OCI-LY1 (cell line): ENCODE measurements around the gene BAIAP2.

Experiments used
- H2AFZ ChIP-seq: fragments of 200-600 bp; sonication (generic), shearing (Covaris generic); 2 replicates; pipeline ENCODE4 v1.6.0; 2014; ENCODE audit warnings: antibody characterized with exemption, mild to moderate bottlenecking, low read length
- H3F3A ChIP-seq: fragments of 200-600 bp; sonication (generic), shearing (Covaris generic); 2 replicates; pipeline ENCODE4 v1.6.0; 2014; ENCODE audit warnings: mild to moderate bottlenecking, antibody characterized with exemption, low read length, moderate library complexity; ENCODE audit not compliant: insufficient read depth
- H3K27ac ChIP-seq: fragments of 200-600 bp; sonication (generic); 2 replicates; pipeline ENCODE4 v1.5.1; 2014; ENCODE audit warnings: low read length, mixed run types, mild to moderate bottlenecking, low read depth; ENCODE audit not compliant: poor library complexity, severe bottlenecking
- H3K27me3 ChIP-seq: fragments of 200-600 bp; sonication (generic); 2 replicates; pipeline ENCODE4 v1.6.0; 2014; ENCODE audit warnings: antibody characterized with exemption, mild to moderate bottlenecking, low read length, moderate library complexity; ENCODE audit not compliant: insufficient read depth
- H3K36me3 ChIP-seq: fragments of 200-600 bp; sonication (generic); 2 replicates; pipeline ENCODE4 v1.6.1; 2014; ENCODE audit warnings: mild to moderate bottlenecking, antibody characterized with exemption, low read length, moderate library complexity, mixed read lengths; ENCODE audit not compliant: insufficient read depth
- H3K4me1 ChIP-seq: fragments of 200-600 bp; sonication (generic); 2 replicates; pipeline ENCODE4 v1.5.1; 2014; ENCODE audit warnings: mild to moderate bottlenecking, low read length, moderate library complexity; ENCODE audit not compliant: insufficient read depth, severe bottlenecking
- H3K4me2 ChIP-seq: fragments of 200-600 bp; sonication (generic), shearing (Covaris generic); 2 replicates; pipeline ENCODE4 v1.6.1; 2014; ENCODE audit warnings: low read length
- H3K4me3 ChIP-seq: fragments of 200-600 bp; sonication (generic); 2 replicates; pipeline ENCODE4 v1.5.1; 2014; ENCODE audit warnings: low read length, low read depth, mild to moderate bottlenecking, mixed read lengths; ENCODE audit not compliant: poor library complexity, severe bottlenecking
- H3K79me2 ChIP-seq: fragments of 200-600 bp; shearing (Covaris generic); 2 replicates; pipeline ENCODE4 v1.6.1; 2016; ENCODE audit warnings: mixed run types, low read length, mixed read lengths; ENCODE audit not compliant: insufficient read depth
- H3K9ac ChIP-seq: fragments of 200-600 bp; sonication (generic), shearing (Covaris generic); 2 replicates; pipeline ENCODE4 v1.6.1; 2014; ENCODE audit warnings: mild to moderate bottlenecking, low read length, mixed read lengths
- H3K9me2 ChIP-seq: fragments of 200-600 bp; sonication (generic), shearing (Covaris generic); 2 replicates; pipeline ENCODE4 v1.6.1; 2014; ENCODE audit warnings: low read depth, mild to moderate bottlenecking, low read length, mixed read lengths
- H3K9me3 ChIP-seq: fragments of 200-600 bp; shearing (Covaris generic); 2 replicates; pipeline ENCODE4 v1.6.1; 2014; ENCODE audit warnings: low read length, mixed read lengths
- H4K20me1 ChIP-seq: fragments of 200-600 bp; sonication (generic), shearing (Covaris generic); 2 replicates; pipeline ENCODE4 v1.6.0; 2016; ENCODE audit warnings: mild to moderate bottlenecking, low read length; ENCODE audit not compliant: insufficient read depth
- EZH2 ChIP-seq: fragments of 200-600 bp; sonication (generic), shearing (Covaris generic); IDR thresholded peaks from 2 replicates; pipeline ENCODE4 v1.8.0; 2017; ENCODE audit warnings: borderline replicate concordance, mixed run types, mild to moderate bottlenecking, antibody characterized with exemption, low read length, moderate library complexity, mixed read lengths
- TF ChIP-seq, protein P1 (sequence below): fragments of 200-600 bp; sonication (generic), shearing (Covaris generic); IDR thresholded peaks from 2 replicates; pipeline ENCODE4 v1.5.1; 2017; ENCODE audit warnings: mild to moderate bottlenecking, antibody characterized with exemption, low read length, moderate library complexity, mixed read lengths

Gene BAIAP2

DNA sequence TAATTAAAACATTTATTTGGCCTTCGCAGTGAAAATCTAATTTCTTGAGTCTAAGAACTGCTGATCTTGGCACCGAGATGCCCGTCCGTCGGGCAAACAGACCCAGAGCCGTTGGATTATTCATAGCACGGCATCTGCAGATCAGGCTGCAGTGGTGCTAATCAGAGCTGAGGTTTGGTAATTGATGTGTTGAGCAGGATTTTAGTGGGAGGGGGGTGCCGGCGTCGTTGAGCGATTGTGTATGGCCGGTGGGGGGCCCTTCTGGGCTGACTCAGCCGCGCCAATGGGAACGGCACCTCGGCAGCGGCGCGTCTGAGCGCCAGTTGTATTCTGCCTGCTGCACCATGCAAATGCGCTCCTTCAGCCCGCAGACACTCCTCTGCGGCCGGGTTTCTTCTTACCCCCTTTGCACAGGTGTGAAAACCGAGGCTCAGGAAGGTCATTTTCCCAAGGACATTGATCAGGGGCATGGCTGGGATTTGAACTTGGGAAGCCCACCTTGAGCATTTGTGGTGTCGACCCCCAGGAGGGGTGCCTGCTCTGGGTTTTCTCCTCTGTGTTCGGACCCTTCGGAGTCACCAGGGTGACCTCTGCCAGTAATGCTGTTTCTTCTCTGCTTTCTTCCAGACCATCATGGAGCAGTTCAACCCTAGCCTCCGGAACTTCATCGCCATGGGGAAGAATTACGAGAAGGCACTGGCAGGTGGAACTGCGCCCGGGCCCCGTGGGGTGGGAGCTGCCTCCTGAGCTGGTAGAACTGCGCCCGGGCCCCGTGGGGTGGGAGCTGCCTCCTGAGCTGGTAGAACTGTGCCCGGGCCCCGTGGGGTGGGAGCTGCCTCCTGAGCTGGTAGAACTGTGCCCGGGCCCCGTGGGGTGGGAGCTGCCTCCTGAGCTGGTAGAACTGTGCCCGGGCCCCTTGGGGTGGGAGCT is 18.4 kb downstream of the BAIAP2 start:
- Histone ChIP-seq H3K79me2 (no peaks in the 10 kb centered on the region), H3K36me3 (no peaks in the 10 kb centered on the region), H3K4me2 (no peak overlapping the region), H3K9me2 (no peaks in the 10 kb centered on the region), H4K20me1 (no peaks in the 10 kb centered on the region), H3K27ac (no peak overlapping the region), H3K4me3 (no peak overlapping the region), H3K27me3 (0 out of 2 replicates have a peak, but pooled peaks cover 3% of the 10 kb centered on the region), H2AFZ (no peak overlapping the region), H3K9me3 (no peaks in the 10 kb centered on the region), H3F3A (no peaks in the 10 kb centered on the region), H3K9ac (no peak overlapping the region), H3K4me1 (no peaks in the 10 kb centered on the region)
- no peak for TF ChIP-seq EZH2
- TF ChIP-seq, protein P1, sequence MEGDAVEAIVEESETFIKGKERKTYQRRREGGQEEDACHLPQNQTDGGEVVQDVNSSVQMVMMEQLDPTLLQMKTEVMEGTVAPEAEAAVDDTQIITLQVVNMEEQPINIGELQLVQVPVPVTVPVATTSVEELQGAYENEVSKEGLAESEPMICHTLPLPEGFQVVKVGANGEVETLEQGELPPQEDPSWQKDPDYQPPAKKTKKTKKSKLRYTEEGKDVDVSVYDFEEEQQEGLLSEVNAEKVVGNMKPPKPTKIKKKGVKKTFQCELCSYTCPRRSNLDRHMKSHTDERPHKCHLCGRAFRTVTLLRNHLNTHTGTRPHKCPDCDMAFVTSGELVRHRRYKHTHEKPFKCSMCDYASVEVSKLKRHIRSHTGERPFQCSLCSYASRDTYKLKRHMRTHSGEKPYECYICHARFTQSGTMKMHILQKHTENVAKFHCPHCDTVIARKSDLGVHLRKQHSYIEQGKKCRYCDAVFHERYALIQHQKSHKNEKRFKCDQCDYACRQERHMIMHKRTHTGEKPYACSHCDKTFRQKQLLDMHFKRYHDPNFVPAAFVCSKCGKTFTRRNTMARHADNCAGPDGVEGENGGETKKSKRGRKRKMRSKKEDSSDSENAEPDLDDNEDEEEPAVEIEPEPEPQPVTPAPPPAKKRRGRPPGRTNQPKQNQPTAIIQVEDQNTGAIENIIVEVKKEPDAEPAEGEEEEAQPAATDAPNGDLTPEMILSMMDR, result no peak

DNA sequence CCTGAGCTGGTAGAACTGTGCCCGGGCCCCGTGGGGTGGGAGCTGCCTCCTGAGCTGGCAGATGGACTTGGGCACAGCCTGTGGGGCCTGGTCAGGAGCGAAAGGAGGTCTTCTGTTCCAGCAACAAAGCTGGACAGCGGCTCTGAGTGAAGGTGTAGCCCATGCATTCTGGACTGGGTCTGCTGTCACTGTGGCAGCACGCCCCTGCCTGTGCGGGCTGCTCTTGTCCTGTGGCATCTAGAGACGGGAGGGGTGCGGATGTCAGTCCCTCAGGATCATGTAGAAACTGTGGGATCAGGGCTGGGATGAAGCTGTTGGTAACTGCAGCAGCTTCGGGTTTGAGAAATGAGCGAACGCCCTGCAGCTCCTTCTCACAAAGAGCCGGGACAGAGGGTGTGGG is 19.4 kb downstream of the BAIAP2 start:
- no peaks in the 10 kb centered on the region for H3K79me2 ChIP-seq
- H3K9me3 ChIP-seq, result no peaks in the 10 kb centered on the region
- H3K36me3 ChIP-seq, result no peaks in the 10 kb centered on the region
- no peak overlapping the region for H3K4me2 ChIP-seq
- no peak for TF ChIP-seq EZH2
- TF ChIP-seq, protein P1, result no peak
- no peak overlapping the region for H3K4me3 ChIP-seq
- H4K20me1 ChIP-seq, result no peaks in the 10 kb centered on the region
- no peak overlapping the region for H3K9ac ChIP-seq
- no peak overlapping the region for H2AFZ ChIP-seq
- H3K27ac ChIP-seq, result no peak overlapping the region
- H3F3A ChIP-seq, result no peaks in the 10 kb centered on the region
- H3K9me2 ChIP-seq, result no peaks in the 10 kb centered on the region
- no peaks in the 10 kb centered on the region for H3K4me1 ChIP-seq
- H3K27me3 ChIP-seq, result 0 out of 2 replicates have a peak, but pooled peaks cover 3% of the 10 kb centered on the region

DNA sequence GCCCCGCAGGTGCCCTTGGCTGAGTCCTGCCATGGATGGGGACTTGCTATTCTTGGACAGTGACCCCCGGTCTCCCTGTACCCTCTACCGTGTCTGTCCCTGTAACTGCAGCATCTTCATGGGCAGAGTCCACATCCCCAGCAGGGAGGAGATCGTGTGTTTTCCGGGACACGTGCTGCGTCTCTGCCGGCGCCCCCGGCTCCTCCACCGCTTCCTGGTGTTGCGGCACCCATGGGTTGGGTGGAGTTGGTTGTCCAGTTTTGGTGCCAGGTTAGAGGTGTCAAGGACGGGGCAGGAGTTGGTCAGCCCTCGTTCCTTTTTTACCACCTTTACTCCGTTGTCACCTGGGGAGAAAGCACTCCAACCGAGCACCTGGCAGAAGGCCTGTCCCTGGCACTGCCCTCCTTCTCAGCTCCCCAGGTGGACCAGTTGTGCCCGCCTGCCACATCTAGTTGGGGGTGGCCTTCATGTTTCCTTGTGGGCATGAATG is 20.0 kb downstream of the BAIAP2 start:
- Histone ChIP-seq H3K27me3 (0 out of 2 replicates have a peak, but pooled peaks cover 3% of the 10 kb centered on the region), H3K36me3 (no peaks in the 10 kb centered on the region), H4K20me1 (no peaks in the 10 kb centered on the region), H2AFZ (no peak overlapping the region), H3K9me3 (no peaks in the 10 kb centered on the region), H3K4me3 (no peak overlapping the region), H3K27ac (no peak overlapping the region), H3K9me2 (no peaks in the 10 kb centered on the region), H3F3A (no peaks in the 10 kb centered on the region), H3K4me1 (no peaks in the 10 kb centered on the region), H3K9ac (no peak overlapping the region), H3K4me2 (no peak overlapping the region), H3K79me2 (no peaks in the 10 kb centered on the region)
- TF ChIP-seq, protein P1, result no peak
- no peak for TF ChIP-seq EZH2
